GM10266 (cell line): ENCODE measurements around the gene VILL.

ENCODE experiments used
- DNase-seq: peaks from one replicate; pipeline ENCODE4 v3.0.0; 2012; ENCODE audit errors: extremely low spot score
- TF ChIP-seq, protein P1 (sequence below): IDR thresholded peaks from 2 replicates; pipeline ENCODE4 v1.5.1; 2012; ENCODE audit warnings: mild to moderate bottlenecking, low read depth; ENCODE audit not compliant: control insufficient read depth, insufficient read depth; ENCODE audit errors: missing control alignments

The VILL gene

DNA sequence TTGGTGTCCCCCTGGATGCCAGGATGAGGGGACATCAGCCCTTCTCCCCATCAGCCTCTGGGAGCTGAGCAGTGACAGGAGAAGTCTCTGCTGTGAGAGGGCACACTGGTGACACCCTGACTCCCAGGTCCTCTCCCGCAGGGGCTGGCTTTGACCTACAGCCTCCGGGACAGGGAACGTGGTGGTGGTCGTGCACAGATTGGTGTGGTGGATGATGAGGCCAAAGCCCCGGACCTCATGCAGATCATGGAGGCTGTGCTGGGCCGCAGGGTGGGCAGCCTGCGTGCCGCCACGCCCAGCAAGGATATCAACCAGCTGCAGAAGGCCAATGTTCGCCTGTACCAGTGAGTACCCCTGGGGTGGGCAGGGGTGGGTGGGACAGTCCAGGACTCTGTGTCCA is 6.8 kb downstream of the VILL start:
- DNase-seq: no peak
- TF ChIP-seq, protein P1, sequence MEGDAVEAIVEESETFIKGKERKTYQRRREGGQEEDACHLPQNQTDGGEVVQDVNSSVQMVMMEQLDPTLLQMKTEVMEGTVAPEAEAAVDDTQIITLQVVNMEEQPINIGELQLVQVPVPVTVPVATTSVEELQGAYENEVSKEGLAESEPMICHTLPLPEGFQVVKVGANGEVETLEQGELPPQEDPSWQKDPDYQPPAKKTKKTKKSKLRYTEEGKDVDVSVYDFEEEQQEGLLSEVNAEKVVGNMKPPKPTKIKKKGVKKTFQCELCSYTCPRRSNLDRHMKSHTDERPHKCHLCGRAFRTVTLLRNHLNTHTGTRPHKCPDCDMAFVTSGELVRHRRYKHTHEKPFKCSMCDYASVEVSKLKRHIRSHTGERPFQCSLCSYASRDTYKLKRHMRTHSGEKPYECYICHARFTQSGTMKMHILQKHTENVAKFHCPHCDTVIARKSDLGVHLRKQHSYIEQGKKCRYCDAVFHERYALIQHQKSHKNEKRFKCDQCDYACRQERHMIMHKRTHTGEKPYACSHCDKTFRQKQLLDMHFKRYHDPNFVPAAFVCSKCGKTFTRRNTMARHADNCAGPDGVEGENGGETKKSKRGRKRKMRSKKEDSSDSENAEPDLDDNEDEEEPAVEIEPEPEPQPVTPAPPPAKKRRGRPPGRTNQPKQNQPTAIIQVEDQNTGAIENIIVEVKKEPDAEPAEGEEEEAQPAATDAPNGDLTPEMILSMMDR: no peak

DNA sequence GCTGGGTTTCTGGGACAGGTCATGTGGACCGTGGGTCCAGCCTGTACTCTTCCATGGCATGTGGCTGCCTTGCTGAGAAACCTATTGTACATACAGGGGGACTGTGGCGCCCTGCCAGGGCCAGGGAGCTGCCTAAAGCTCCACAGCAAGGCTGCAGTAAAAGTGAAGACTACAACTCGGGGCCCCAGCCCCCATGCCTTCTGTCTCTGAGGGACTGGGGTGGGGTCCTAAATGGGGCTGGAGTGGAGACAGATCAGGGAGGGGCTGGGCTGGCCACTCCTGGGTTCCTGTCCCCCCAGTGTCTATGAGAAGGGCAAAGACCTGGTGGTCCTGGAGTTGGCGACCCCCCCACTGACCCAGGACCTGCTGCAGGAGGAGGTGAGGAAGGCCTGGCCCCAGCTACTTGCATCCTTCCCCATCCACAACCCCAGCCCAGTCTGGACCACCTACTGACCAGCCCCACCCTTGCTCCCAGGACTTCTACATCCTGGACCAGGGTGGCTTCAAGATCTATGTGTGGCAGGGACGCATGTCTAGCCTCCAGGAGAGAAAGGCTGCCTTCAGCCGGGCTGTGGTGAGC is 7.3 kb downstream of the VILL start:
- TF ChIP-seq, protein P1: no peak
- DNase-seq: no peak

DNA sequence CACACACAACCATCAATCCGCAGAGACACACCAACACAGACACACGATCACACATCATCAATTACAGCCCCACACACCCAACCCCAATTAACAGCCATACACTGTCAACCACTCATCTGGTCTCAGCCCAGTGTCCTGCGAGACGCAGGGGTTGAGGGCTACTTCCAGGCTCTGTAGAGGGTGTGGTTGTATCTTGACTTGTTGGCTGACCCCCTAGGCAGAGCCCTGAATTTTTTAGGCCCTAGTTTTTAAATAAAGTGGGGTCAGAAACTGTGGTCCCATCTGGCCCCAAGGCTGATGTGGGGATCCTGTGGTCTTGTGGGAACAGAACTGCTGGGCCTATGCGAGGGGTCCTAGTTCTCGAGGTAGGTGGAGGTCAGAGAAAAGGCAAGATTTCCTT is 9.2 kb downstream of the VILL start:
- TF ChIP-seq, protein P1: no peak
- DNase-seq: no peak

DNA sequence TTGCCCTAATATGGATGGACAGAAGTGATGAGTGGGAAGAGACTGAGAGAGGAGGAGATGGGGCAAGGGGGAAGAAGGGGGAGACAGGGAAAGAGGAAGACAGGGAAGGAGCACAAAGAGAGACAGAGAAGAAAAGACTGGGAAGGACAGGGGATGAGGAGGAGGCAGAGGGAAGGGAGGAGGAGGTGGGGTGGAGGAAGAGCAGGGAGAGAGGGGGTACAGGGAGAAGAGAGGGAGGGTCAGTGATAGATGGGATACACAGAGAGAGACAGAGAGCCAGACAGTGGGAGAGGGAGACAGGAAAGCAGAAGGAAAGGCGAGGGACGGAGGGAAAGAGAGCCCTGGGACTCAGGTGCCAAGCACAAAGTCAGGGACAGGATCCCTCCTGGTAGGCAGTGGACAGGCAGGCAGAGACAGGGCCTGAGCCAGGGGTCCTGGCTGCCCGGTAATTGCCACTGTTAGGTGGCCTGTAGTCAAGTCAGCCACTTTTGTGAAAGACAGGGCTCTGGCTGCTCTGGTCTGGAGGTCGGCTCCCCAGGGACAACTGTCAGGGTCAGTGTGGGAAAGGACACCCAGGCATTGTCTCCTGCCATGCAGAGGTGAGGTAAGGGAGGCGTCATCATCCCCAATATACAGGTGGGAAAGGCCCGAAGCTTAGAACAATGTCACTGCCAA is 9.8 kb downstream of the VILL start:
- no peak for DNase-seq
- TF ChIP-seq, protein P1: no peak

DNA sequence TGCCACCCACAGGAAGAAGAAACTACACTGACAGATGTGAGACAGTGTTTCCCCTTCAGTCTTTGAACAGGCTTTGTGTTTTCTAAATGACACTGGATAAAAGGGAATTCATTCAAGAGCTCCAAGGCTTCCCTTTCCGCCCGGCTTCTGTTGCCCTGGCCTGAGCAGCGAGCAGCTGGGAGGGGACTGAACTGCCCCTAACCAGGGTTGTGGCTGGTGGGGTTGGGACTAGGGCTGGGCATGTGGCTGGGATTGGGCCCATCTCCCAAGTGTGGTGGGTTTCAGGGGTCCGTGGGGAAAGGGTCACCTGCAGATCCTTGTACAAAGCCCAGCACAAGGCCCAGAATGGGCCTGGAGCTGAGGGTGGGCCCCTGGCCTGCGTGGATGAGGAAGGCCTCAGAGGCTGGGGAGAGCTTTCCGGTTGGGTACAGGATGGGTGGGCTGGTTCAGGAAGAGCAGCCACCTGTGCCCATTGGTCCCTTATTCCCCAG is 10.4 kb downstream of the VILL start:
- DNase-seq: no peak
- TF ChIP-seq, protein P1: no peak

DNA sequence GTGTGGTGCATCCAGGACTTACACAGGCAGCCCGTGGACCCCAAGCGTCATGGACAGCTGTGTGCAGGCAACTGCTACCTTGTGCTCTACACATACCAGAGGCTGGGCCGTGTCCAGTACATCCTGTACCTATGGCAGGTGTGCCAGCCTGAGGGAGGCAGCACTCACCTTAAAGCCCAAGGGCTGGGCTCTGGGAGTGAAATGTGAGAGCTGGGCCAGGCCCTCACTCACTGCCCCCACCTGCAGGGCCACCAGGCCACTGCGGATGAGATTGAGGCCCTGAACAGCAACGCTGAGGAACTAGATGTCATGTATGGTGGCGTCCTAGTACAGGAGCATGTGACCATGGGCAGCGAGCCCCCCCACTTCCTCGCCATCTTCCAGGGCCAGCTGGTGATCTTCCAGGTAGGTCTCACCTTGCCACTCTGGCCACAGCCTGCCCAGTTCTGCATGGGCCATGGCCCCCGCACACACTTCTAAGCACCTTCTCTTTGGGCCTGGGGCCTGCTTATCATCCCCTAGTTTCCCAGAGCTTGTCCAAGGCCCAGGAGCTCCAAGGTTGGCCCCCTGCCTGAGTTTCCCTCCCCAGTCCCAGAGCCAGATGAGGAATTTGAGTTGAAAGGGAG is 11.0 kb downstream of the VILL start:
- TF ChIP-seq, protein P1: no peak
- no peak for DNase-seq
